DLD1 (cell line): ENCODE results near the gene DUOX1.

Experiments
- in situ Hi-C: cut with HindIII; loops from 2 replicates; pipeline ENCODE4 v1.10.0; 2017; ENCODE audit warnings: low sequenced_read_pairs

The DUOX1 gene

DNA sequence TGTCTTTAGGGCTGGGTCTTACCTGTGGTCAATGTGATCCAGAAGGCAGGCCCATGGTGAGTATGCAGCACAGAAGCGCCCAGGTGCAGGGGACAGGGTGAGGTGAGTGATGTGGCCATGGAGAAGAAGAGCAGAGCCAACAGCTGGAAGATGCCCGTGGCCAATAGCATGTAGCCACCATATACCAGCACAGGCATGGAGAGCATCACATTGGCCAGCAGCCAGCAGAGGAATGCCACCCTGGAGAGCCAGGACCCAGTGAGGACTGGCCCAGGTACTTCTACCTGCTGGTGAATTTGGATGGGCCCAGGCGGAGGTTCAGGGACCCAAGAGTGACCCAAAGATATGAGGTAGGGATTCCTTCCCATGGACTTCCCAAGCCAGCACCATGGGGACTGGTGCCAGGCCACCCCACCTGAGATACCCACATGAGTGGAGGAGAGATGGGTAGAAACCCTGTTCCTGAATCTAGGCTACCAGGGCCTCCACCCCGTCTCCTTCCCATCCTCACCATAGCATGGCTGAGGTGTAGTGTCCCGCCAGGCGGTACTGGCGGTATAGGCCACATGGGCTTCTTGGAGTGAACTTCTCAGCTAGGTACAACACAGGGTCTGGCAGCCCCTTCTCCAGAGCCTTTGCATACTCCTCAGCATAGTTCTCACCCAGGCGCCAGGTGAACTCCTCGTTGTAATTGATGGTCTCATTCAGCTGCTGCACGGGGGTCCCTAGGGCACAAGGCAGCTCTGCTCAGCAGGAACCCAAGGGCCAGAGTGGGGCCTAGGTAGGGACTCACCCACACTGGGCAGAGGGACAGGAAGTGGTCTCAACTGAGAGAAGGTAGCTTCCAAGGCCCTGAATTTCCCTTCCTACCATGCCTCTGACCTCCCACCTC is 9.5 kb upstream of the DUOX1 start:
- in situ Hi-C loops, result no loop called here

GRCh38 chr15:45121020-45121419 is 8.8 kb upstream of the DUOX1 start:
- in situ Hi-C loops, result no loop called here

DNA sequence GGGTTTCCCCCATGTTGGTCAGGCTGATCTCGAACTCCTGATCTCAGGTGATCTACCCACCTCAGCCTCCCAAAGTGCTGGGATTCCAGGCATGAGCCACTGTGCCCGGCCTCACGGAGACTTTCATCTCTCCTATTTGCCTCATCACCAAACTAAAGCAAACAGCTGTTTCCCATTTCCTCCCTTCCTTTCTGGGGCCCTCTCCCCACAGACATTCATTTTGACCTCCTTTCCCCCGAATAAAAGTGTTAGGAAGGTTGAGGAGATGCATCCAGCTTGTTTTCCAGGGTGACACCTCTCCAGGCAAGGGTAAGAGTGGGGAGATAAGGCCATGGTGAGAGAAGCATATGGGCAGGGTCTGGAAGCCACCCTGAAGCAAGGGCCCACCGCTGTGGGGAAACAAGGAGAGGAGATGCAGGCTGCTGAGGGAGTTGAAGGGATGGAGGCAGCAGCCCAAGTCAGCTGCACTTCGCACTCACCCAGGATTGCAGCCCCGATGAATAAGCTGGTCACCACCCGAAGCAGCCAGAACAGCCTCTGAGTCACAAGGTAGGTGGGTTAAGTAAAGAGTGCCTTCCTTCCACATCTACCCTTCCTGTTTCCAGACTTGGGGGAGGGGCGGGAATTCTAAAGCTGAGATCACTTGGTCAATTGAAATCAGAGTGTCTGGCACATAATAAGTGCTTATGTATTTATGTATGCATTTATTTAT is 7.9 kb upstream of the DUOX1 start:
- in situ Hi-C loops, result no loop called here

GRCh38 chr15:45122719-45123118 is 7.1 kb upstream of the DUOX1 start:
- in situ Hi-C loops, result no loop called here

DNA sequence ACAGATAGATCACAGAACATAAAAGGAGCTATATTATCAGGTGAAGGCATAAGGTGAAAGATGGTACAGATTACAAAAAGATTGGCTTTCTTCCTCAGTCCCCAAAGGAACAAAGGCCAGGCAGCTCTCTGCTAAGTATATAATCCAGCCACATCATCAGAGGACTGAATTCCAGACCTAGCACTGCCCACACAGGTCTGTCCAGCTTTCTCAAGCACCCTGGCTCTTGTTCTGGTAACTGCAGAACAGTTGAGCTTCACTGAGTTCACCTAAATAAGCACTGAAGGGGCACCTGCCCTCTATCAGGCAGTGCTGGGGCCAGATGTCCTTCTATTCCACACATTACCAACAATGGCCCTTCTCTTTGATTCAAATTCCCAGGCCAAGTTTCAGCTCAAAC is 6.4 kb upstream of the DUOX1 start:
- in situ Hi-C loops, result no loop called here

DNA sequence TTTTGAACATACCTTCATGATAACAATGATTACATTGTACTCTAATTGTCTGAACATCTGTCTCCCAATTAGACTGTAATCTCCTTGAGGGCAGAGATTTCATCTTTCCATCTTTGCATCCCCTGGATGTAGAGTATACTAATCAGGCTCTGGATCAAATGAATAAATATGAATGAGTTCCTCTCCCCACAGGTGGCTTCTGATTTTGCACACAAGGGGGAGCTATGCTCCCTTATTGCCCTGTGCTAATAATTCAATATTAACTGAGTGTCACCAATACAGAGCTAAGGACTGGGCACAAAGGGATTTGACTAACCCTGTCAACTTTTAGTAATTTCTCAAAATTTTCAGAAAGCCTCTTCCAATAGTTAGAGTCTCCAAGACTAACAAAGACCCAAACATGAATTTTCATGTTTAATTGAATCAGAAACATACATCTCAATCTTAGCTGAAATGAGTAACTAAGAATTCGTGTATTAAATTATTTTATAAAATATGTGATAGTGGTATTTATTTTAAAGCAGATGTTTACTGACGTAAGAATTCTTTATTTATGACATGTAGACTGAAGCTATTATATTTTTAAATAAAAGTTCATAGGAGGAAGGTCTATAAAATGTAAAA is 3.1 kb upstream of the DUOX1 start:
- in situ Hi-C loops, result no loop called here

DNA sequence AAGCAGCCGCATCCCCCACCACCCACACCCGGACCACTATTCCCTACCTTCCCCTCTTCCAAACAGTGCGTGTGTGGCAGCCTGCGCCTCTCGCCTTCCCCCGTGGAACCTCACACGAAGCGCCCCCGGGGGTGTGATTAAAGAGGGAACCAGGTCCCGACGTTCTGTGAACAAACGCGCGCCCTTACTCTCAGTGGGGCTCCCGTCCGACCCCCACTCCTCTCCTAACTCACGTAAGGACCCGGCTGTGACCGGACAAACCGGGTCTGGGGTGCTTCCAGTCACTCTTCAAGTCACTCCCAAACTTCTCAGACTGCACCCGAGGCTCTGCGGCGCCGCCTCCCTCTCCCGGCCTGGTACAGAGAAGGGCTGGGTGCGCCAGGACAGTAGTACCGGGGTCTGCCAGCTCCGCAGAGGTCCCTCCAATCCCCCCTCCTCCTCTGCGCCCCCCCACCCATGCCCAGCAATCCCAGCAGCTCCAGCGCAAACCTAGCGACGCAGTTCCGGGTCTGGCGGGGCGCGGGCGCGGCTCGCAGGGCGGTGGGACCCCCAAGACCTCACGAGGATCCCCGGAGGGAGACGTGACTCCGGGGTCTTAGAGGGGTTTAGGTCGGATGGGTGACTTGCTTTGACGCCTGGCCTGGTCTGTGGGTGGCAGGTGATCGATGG is 689 bp upstream of the DUOX1 start:
- in situ Hi-C loops, result no loop called here

DNA sequence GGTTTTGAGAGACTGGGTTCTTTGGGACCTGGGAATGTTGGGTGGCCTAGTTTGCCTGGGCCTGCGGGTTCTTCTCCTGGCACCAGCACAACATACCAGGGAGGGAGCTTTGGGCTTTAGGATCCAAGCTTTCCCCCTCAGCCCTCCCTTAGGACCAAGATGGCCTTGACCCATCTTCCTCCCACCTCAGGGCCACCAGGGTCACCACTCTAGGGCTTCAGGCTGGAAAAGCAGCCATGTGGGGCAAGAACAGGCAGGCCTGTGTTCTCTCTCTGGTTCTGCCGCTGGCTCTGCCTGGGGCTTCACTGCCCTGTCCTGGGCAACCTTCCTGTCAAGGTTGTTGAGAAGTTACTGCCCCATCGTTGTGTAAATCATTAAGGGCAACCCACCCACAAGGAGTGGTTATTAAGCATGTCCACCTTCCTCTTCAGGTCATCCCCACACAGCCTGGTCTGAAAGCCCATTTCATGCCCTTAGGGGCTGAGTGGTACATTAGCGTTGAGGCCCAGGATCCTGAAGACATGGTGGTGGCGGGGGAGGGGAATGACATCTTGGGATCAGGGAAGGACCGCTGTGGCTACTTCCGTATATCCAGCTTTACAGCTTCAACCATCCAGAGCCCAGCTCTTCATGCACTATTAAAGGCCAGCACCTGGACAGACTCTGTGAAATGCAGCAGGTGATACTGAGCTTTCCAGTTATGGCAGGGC is 652 bp downstream of the DUOX1 start:
- in situ Hi-C loops, result loop anchor here (10.0 kb wide), 1 partner anchor 174 kb away; no protein-coding TSS in a partner anchor

DNA sequence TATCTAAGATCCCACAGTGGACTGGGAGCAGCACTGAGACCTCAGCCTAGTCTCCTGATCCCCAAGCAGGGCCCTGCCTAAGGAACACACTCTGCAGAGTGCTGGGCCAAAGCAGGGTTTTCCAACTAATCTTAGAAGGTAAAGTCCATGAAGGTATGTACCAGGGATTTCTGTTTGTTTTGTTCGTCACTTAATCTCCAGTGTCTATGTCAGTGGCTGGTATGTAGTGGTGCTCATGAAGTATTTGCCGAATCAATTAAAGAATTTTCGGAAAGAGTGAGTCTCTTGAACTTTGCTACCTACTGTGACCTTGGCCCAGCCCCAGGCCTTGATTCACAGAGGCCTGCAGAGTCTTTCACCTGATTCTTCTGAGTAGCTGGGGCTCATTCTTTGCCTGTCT is 1.7 kb downstream of the DUOX1 start:
- in situ Hi-C loops, result loop anchor here (10.0 kb wide), 1 partner anchor 173 kb away; no protein-coding TSS in a partner anchor

GRCh38 chr15:45132844-45133560 is 3.2 kb downstream of the DUOX1 start:
- in situ Hi-C loops, result loop anchor here (10.0 kb wide), 1 partner anchor 172 kb away; no protein-coding TSS in a partner anchor

GRCh38 chr15:45133561-45133920 is 3.7 kb downstream of the DUOX1 start:
- in situ Hi-C loops, result loop anchor here (10.0 kb wide), 1 partner anchor 171 kb away; no protein-coding TSS in a partner anchor

DNA sequence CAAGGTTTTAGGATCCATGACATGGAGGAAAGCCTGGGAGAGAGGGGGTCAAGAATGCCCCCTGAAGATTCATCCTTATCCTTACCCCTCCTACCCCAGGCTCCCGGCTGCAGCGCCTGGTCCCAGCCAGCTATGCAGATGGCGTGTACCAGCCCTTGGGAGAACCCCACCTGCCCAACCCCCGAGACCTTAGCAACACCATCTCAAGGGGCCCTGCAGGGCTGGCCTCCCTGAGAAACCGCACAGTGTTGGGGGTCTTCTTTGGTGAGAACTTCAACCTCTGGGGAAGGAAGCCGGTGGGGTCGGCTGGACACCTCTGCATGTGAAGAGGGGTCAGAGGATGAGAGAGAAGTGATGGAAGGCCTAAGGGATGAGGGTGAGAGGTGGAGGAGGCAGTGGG is 4.3 kb downstream of the DUOX1 start:
- in situ Hi-C loops, result loop anchor here (10.0 kb wide), 1 partner anchor 171 kb away; no protein-coding TSS in a partner anchor

- in situ Hi-C loops, result loop anchor here (10.0 kb wide), 1 partner anchor 170 kb away; no protein-coding TSS in a partner anchor
These were observed 5.1 kb downstream of the DUOX1 start for GRCh38 chr15:45134682-45135604.

DNA sequence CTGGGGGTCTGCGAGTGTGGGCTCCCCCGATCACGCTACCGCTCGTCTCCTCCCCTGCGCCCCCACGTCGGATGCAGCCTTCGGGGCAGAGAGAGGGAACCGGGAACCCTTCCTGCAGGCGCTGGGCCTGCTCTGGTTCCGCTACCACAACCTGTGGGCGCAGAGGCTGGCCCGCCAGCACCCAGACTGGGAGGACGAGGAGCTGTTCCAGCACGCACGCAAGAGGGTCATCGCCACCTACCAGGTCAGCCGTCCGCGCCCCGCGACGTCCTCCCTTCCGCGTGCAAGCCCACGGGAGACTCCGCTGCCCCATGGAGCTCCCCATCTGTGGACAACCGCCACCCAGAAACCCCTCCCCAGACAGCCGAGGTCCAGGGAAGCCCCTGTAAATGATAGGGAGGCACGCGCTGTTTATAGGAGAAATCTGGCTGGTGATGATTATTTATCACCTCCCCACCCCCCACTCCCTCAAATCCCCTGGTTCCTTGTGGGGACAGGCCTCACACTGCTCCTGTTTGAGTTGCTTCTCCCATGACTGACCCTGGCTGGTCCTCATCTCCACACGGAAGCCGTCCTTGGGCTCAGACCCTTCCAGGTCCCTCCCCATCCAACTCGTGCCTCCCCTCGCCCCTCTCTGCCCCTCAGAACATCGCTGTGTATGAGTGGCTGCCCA is 6.0 kb downstream of the DUOX1 start:
- in situ Hi-C loops, result loop anchor here (10.0 kb wide), 1 partner anchor 169 kb away; no protein-coding TSS in a partner anchor

DNA sequence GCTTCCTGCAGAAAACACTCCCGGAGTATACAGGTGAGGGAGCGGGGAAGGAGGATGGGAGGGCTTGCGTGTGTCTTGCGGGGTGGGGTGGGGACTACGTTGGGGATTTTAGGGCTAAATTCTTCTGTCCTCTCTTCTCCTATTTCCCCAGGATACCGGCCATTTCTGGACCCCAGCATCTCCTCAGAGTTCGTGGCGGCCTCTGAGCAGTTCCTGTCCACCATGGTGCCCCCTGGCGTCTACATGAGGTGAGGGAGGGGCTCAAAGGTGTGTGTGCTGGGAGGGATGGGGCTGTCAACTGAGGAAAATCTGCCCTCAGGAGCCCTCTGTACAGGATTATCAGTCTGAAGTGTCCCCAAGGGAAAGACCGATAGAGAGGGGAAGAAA is 6.6 kb downstream of the DUOX1 start:
- in situ Hi-C loops, result loop anchor here (10.0 kb wide), 1 partner anchor 168 kb away; no protein-coding TSS in a partner anchor

GRCh38 chr15:45137703-45138102 is 7.9 kb downstream of the DUOX1 start:
- in situ Hi-C loops, result loop anchor here (10.0 kb wide), 1 partner anchor 167 kb away; no protein-coding TSS in a partner anchor
